ENCODE data around the gene LIMK2. TPM values are rescaled to one million over a fixed set of nuclear protein-coding genes. Genes with fewer than 3 reads are reported as not detected.

The LIMK2 gene
- total RNA-seq, 1 donor = 25.0 TPM

DNA sequence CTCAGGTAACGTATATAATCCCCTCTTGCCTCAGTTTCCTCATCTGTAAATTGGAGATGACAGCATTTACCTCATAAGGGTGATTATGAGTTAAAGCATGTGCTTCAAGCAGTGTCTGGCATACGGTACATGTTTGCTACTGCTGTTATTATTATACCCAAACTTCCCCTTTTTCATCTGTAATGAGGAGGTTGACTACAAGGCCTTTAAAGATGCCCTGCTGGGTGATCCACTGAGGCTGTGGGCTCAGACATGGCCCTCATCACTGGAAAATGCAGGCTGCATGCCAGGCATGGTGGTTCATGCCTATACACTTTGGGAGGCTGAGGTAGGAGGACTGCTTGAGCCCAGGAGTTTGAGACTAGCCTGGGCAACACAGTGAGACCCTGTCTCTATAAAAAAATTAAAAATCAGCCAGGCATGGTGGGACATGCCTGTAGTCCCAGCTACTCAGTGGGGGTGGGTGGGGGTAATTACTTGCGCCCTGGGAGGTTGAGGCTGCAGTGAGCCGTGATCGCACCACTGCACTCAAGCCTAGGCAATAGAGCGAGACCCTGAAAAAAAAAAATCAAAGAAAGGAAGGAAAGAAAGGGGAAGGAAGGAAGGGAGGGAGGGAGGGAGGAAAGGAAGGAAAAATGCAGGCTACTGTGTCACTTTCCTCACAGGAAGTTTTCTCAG lies 75.9 kb downstream of the LIMK2 start:
- H2AFZ ChIP-seq (ENCODE audit: low read length) = no peak overlapping the region
- no peak for DNase-seq (ENCODE audit: insufficient read length, low spot score, missing footprints)
- H3K27ac ChIP-seq (ENCODE audit: low read depth, low read length) = no peak overlapping the region
- no peaks in the 10 kb centered on the region for H3K27me3 ChIP-seq (ENCODE audit: insufficient read depth, low read length)
- peaks cover 7% of the 10 kb centered on the region for H3K36me3 ChIP-seq (ENCODE audit: insufficient read depth, low read length)
- H3K4me2 ChIP-seq (ENCODE audit: insufficient read depth, low read length) = no peak overlapping the region
- H3K9me3 ChIP-seq (ENCODE audit: low read depth, low read length) = no peaks in the 10 kb centered on the region
- no peak overlapping the region for H3K4me3 ChIP-seq (ENCODE audit: insufficient read depth, low read length)
- no peaks in the 10 kb centered on the region for H3K79me2 ChIP-seq (ENCODE audit: insufficient read depth, low read length)
- peaks cover 3% of the 10 kb centered on the region for H4K20me1 ChIP-seq (ENCODE audit: insufficient read depth, low read length)
- peaks cover 19% of the 10 kb centered on the region for H3K4me1 ChIP-seq (ENCODE audit: insufficient read depth, low read length)
- no peak for TF ChIP-seq CTCF (IDR thresholded peaks at IDR 0.05; ENCODE audit: extremely low read depth, low read depth, low read length)

DNA sequence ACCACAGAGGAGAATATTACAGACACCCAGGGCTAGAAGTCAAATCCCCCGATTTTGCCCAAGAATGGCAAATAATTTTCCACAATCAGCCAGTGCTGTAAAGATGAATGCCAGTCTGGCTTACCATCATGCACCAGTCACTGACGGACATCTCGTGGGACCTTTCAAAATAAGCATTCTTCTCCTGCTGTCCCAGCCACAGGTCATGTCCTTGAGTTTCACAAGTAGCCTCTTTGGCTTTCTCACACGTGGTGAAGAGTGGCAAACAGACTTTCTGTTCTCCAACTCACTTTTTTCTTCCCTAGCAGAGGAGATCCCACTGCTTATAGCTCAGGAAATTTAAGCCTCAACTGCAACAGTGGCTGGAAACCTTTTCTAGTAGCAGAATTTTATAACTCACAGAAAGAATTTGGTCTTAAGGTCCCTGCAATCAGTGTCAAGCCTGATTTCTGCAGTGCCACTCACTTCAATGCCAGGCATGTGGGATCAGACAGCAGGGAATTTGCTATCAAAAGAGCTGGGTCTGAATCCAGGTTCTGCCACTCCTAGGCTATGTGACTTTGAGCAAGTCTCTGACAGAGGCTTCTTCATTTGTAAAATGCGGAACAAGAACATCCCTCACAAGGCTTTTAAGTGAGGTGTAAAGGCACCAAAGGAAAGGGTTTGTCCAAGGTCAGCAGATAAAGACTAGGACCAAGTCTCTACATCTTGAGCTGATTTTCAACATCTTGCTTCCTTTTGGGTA lies 76.6 kb downstream of the LIMK2 start:
- H3K79me2 ChIP-seq (ENCODE audit: insufficient read depth, low read length) = no peaks in the 10 kb centered on the region
- H3K4me1 ChIP-seq (ENCODE audit: insufficient read depth, low read length) = peaks cover 19% of the 10 kb centered on the region
- no peak overlapping the region for H2AFZ ChIP-seq (ENCODE audit: low read length)
- H3K27ac ChIP-seq (ENCODE audit: low read depth, low read length) = no peak overlapping the region
- no peaks in the 10 kb centered on the region for H4K20me1 ChIP-seq (ENCODE audit: insufficient read depth, low read length)
- H3K4me3 ChIP-seq (ENCODE audit: insufficient read depth, low read length) = no peak overlapping the region
- H3K36me3 ChIP-seq (ENCODE audit: insufficient read depth, low read length) = peaks cover 7% of the 10 kb centered on the region
- DNase-seq (ENCODE audit: insufficient read length, low spot score, missing footprints) = no peak
- H3K27me3 ChIP-seq (ENCODE audit: insufficient read depth, low read length) = no peaks in the 10 kb centered on the region
- H3K4me2 ChIP-seq (ENCODE audit: insufficient read depth, low read length) = no peak overlapping the region
- H3K9me3 ChIP-seq (ENCODE audit: low read depth, low read length) = no peaks in the 10 kb centered on the region
- no peak for TF ChIP-seq CTCF (IDR thresholded peaks at IDR 0.05; ENCODE audit: extremely low read depth, low read depth, low read length)

DNA sequence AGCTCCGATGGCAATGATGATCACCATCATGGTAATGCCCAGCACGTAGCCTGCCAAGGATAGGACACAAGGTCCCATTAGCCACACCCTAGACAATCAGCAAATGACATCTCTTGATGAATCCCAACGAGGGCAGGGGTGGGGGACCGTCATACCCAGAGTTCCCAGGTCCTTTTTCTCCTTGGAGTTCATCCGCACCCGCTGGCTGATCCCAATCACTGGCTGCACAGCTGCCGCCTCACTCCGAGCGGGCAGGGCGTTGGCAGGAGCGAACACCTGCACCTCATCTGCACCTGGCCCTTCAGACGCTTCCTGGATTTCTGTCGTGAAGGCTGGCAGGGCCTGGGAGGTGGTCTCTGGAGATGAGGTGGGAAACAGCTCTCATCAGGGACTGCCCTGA lies 77.2 kb downstream of the LIMK2 start:
- H3K27ac ChIP-seq (ENCODE audit: low read depth, low read length) = no peak overlapping the region
- DNase-seq (ENCODE audit: insufficient read length, low spot score, missing footprints) = no peak
- no peaks in the 10 kb centered on the region for H3K79me2 ChIP-seq (ENCODE audit: insufficient read depth, low read length)
- no peak for TF ChIP-seq CTCF (IDR thresholded peaks at IDR 0.05; ENCODE audit: extremely low read depth, low read depth, low read length)
- no peaks in the 10 kb centered on the region for H4K20me1 ChIP-seq (ENCODE audit: insufficient read depth, low read length)
- H3K9me3 ChIP-seq (ENCODE audit: low read depth, low read length) = no peaks in the 10 kb centered on the region
- peaks cover 19% of the 10 kb centered on the region for H3K4me1 ChIP-seq (ENCODE audit: insufficient read depth, low read length)
- peaks cover 7% of the 10 kb centered on the region for H3K36me3 ChIP-seq (ENCODE audit: insufficient read depth, low read length)
- no peak overlapping the region for H3K4me2 ChIP-seq (ENCODE audit: insufficient read depth, low read length)
- no peak overlapping the region for H3K4me3 ChIP-seq (ENCODE audit: insufficient read depth, low read length)
- no peak overlapping the region for H2AFZ ChIP-seq (ENCODE audit: low read length)
- no peaks in the 10 kb centered on the region for H3K27me3 ChIP-seq (ENCODE audit: insufficient read depth, low read length)
